Retinal pigment epithelial cell (primary cell): Measurements from ENCODE around the gene GTF2F1.

Experiments
- DNase-seq: peaks from one replicate; pipeline ENCODE4 v3.0.0-alpha.2; 2010; ENCODE audit warnings: low read depth
- H3K4me3 ChIP-seq: 2 replicates; pipeline ENCODE4 v1.5.1; 2011; ENCODE audit warnings: mild to moderate bottlenecking, low read length, control low read depth, moderate library complexity
- TF ChIP-seq, protein P1 (sequence below): conservative IDR thresholded peaks from 2 replicates; pipeline ENCODE4 v1.5.1; 2011; ENCODE audit warnings: low read depth, low read length, control low read depth, inconsistent platforms

GTF2F1 gene

GRCh38 chr19:6393983-6394412, 1.0 kb upstream of the GTF2F1 start:
- peak overlapping the region; percentile 91 for H3K4me3 ChIP-seq
- TF ChIP-seq, protein P1, sequence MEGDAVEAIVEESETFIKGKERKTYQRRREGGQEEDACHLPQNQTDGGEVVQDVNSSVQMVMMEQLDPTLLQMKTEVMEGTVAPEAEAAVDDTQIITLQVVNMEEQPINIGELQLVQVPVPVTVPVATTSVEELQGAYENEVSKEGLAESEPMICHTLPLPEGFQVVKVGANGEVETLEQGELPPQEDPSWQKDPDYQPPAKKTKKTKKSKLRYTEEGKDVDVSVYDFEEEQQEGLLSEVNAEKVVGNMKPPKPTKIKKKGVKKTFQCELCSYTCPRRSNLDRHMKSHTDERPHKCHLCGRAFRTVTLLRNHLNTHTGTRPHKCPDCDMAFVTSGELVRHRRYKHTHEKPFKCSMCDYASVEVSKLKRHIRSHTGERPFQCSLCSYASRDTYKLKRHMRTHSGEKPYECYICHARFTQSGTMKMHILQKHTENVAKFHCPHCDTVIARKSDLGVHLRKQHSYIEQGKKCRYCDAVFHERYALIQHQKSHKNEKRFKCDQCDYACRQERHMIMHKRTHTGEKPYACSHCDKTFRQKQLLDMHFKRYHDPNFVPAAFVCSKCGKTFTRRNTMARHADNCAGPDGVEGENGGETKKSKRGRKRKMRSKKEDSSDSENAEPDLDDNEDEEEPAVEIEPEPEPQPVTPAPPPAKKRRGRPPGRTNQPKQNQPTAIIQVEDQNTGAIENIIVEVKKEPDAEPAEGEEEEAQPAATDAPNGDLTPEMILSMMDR, result no peak
- DNase-seq, result no peak

DNA sequence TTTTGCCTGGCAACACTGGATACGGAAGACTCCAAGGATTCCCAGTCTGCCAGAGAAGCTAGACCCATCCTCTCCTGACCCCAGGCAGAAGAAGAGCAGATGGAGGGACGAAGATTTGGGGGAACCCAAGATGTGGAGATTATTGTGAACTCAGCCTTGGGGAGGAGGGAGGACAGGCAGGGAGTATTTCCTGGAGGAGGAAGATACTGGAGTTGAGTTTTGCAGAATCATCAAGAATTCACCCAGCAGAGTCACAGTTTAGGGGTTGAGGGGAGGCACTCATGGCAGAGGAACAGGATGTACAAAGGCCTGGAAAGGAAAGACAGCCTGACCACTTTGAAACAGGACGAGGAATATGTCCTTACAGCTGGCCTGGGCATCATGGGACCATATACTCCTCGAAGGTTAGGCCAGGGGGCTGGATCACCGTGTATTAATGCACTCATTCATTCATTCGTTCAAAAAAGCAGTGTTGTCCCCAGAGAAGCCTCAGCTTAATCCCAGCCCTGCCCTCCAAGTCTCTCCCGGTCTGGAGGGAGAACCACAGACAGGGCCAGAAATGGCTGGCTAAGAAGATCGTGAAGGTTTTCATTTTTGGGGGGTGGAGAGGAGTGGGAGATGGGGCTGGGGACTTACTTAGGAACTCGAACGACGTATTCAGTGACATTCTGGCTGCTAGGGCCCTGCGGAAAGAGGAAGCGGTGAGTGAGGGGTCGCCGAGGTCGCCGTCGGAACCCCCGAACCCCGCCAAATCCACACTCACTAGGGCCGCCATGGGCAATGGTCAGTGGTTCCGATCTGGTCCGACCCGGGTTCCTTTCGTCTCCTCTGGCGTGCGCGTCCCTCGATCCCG, 517 bp downstream of the GTF2F1 start:
- H3K4me3 ChIP-seq, result peak overlapping the region; percentile 91
- TF ChIP-seq, protein P1, result no peak
- no peak for DNase-seq

GRCh38 chr19:6387372-6387771, 5.6 kb downstream of the GTF2F1 start:
- TF ChIP-seq, protein P1, result no peak
- DNase-seq, result no peak
- no peak overlapping the region for H3K4me3 ChIP-seq

GRCh38 chr19:6384381-6384780, 8.6 kb downstream of the GTF2F1 start:
- no peak for DNase-seq
- TF ChIP-seq, protein P1, result no peak
- H3K4me3 ChIP-seq, result no peak overlapping the region

DNA sequence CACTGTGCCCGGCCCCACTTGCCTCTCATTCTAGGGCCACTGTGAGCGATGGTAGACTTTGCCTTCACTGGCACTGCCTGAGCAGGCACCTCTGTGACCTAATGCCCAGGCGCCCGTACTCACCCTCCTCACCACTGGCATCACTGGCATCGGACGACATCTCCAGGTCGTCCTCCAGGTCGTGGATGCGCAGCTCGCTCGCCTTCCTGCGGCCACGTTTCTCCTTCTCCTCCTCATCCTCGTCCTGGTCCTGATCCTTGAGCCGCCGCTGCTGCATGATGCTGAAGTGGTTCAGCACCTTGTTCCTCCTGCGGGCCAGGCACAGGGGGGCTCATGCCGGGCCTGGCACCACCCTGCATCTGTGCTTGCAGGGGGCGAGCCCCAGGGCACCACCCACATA, 9.8 kb downstream of the GTF2F1 start:
- TF ChIP-seq, protein P1, result no peak
- no peak for DNase-seq
- no peak overlapping the region for H3K4me3 ChIP-seq

GRCh38 chr19:6381030-6381750, 11.8 kb downstream of the GTF2F1 start:
- no peak overlapping the region for H3K4me3 ChIP-seq
- no peak for DNase-seq
- TF ChIP-seq, protein P1, result no peak
